HG02938 (cell line): ENCODE data around the gene TRAF4.
"Not testable (repeated sequence)": the region's sequence is repeated elsewhere in the genome, so short reads cannot be mapped to it uniquely, and the experiment has no call there.

Source experiments
- ATAC-seq: cut with Tn5 transposase; IDR thresholded peaks from one replicate; pipeline ENCODE4 v1.9.1; 2021; ENCODE audit warnings: mild to moderate bottlenecking, moderate library complexity; ENCODE audit not compliant: unreplicated experiment

TRAF4 gene

GRCh38 chr17:28777178-28777577 is 33.4 kb downstream of the TRAF4 start:
- ATAC-seq, result no peak

- ATAC-seq, result not testable (repeated sequence)
These were observed 35.8 kb downstream of the TRAF4 start for GRCh38 chr17:28779601-28780000.

GRCh38 chr17:28783161-28783560 is 39.4 kb downstream of the TRAF4 start:
- ATAC-seq, result no peak

DNA sequence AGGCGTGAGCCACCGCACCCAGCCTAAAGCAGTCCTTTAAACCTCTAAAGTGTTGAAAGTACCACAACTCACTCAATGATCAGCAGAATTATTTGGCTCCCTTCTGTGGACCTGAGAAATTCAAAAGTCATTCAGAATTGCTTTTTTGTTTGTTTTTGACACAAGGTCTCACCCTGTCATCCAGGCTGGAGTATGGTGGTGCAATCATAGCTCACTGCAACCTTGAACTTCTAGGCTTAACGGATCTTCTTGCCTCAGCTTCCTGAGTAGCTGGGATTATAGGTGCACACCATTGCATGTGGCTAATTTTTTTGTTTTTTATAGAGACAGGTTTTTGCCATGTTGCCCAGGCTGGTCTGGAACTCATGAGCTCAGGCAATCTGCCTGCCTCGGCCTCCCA is 44.3 kb downstream of the TRAF4 start:
- no peak for ATAC-seq

- no peak for ATAC-seq
These were observed 49.3 kb downstream of the TRAF4 start for GRCh38 chr17:28792877-28793661.

GRCh38 chr17:28794846-28795441 is 51.1 kb downstream of the TRAF4 start:
- ATAC-seq, result not testable (repeated sequence)

GRCh38 chr17:28796062-28796461 is 52.3 kb downstream of the TRAF4 start:
- ATAC-seq, result no peak
